ENCODE measurements around the gene FICD. TPM values are rescaled to one million over a fixed set of nuclear protein-coding genes. Genes with fewer than 3 reads are reported as not detected.

FICD gene
- total RNA-seq, 1 donor from 2014 or later: 6.9 TPM

GRCh38 chr12:108561852-108562347 is 46.8 kb downstream of the FICD start:
- intact Hi-C loops (cut with DNase I): loop anchor here (2.0 to 10.0 kb wide), 4 partner anchors 57 to 535 kb away; partner anchors contain the start of genes SSH1 and UNG
- no peak for TF ChIP-seq CTCF (IDR thresholded peaks at IDR 0.05)
- TF ChIP-seq POLR2A (IDR thresholded peaks at IDR 0.05): no peak
- TF ChIP-seq POLR2AphosphoS5 (IDR thresholded peaks at IDR 0.05; ENCODE audit: insufficient read depth in 1 of 2, low read depth in 1 of 2): no peak
- no peak for DNase-seq (ENCODE audit: extremely low spot score in 2 of 2)
- Histone ChIP-seq H3K9me3 (no peaks in the 10 kb centered on the region), H3K27me3 (no peaks in the 10 kb centered on the region), H3K36me3 (peaks cover 0 to 30% of the 10 kb centered on the region in 2 donors), H3K27ac (peak overlapping the region; percentile 94), H3K4me3 (peak overlapping the region; percentile 64 to 94), H3K4me1 (peaks cover 74% of the 10 kb centered on the region)

- intact Hi-C loops (cut with DNase I): loop anchor here (2.0 to 10.0 kb wide), 4 partner anchors 56 to 535 kb away; partner anchors contain the start of genes SSH1 and UNG
- peak in 1 of 2 donors; percentile 91 for TF ChIP-seq POLR2A (IDR thresholded peaks at IDR 0.05)
- no peak for TF ChIP-seq CTCF (IDR thresholded peaks at IDR 0.05)
- peak; percentile 85 to 88 for TF ChIP-seq POLR2AphosphoS5 (IDR thresholded peaks at IDR 0.05; ENCODE audit: insufficient read depth in 1 of 2, low read depth in 1 of 2)
- H3K4me1 ChIP-seq: peaks cover 67% of the 10 kb centered on the region
Observed at GRCh38 chr12:108562348-108563135, 47.5 kb downstream of the FICD start, which contains the start of gene ISCU. Gene ISCU, plus strand, starts transcription at chr12:108562596. Its CDS starts 27 bp downstream, at chr12:108562623.

GRCh38 chr12:108563136-108563803 is 48.2 kb downstream of the FICD start:
- Histone ChIP-seq H3K27ac (peak overlapping the region; percentile 94), H3K27me3 (no peaks in the 10 kb centered on the region), H3K4me3 (peak overlapping the region; percentile 64 to 94), H3K36me3 (peaks cover 0 to 39% of the 10 kb centered on the region in 2 donors), H3K4me1 (peaks cover 60% of the 10 kb centered on the region), H3K9me3 (no peaks in the 10 kb centered on the region)
- intact Hi-C loops (cut with DNase I): loop anchor here (2.0 to 10.0 kb wide), 4 partner anchors 56 to 534 kb away; partner anchors contain the start of genes SSH1 and UNG
- no peak for DNase-seq (ENCODE audit: extremely low spot score in 2 of 2)
- TF ChIP-seq POLR2AphosphoS5 (IDR thresholded peaks at IDR 0.05; ENCODE audit: insufficient read depth in 1 of 2, low read depth in 1 of 2) (peak in 1 of 2 donors; percentile 87), CTCF (IDR thresholded peaks at IDR 0.05) (peak; percentile 71 to 92 (median 82)), POLR2A (IDR thresholded peaks at IDR 0.05) (no peak)

More at GRCh38 chr12:108562348-108563135, 47.5 kb downstream of the FICD start, which contains the start of gene ISCU:
- Histone ChIP-seq H3K27me3 (no peaks in the 10 kb centered on the region), H3K4me3 (peak within 1 kb of the TSS; percentile 64 to 94), H3K27ac (peak within 1 kb of the TSS; percentile 94), H3K9me3 (no peaks in the 10 kb centered on the region), H3K36me3 (peaks cover 0 to 34% of the 10 kb centered on the region in 2 donors)
- DNase-seq (ENCODE audit: extremely low spot score in 2 of 2): peak; percentile 97 to 98

GRCh38 chr12:108563804-108564151 is 48.7 kb downstream of the FICD start:
- peaks cover 55% of the 10 kb centered on the region for H3K4me1 ChIP-seq
- TF ChIP-seq CTCF (IDR thresholded peaks at IDR 0.05) (no peak), POLR2AphosphoS5 (IDR thresholded peaks at IDR 0.05; ENCODE audit: insufficient read depth in 1 of 2, low read depth in 1 of 2) (no peak)
- intact Hi-C loops (cut with DNase I): loop anchor here (2.0 to 10.0 kb wide), 4 partner anchors 55 to 534 kb away; partner anchors contain the start of genes SSH1 and UNG
- no peaks in the 10 kb centered on the region for H3K9me3 ChIP-seq
- peaks cover 0 to 44% of the 10 kb centered on the region in 2 donors for H3K36me3 ChIP-seq
- H3K27ac ChIP-seq: peak overlapping the region; percentile 94
- H3K27me3 ChIP-seq: no peaks in the 10 kb centered on the region
- H3K4me3 ChIP-seq: peak overlapping the region; percentile 64 to 94
- no peak for DNase-seq (ENCODE audit: extremely low spot score in 2 of 2)
